NCI-H446 treated with DMSO at 0.1 percent for 48 hours (cell line): ENCODE results near the gene KCNJ5.

ENCODE experiments used
- DNase-seq: peaks from one replicate; lab custom pipeline; 2025; lab: John Stamatoyannopoulos, UW

Gene KCNJ5

DNA sequence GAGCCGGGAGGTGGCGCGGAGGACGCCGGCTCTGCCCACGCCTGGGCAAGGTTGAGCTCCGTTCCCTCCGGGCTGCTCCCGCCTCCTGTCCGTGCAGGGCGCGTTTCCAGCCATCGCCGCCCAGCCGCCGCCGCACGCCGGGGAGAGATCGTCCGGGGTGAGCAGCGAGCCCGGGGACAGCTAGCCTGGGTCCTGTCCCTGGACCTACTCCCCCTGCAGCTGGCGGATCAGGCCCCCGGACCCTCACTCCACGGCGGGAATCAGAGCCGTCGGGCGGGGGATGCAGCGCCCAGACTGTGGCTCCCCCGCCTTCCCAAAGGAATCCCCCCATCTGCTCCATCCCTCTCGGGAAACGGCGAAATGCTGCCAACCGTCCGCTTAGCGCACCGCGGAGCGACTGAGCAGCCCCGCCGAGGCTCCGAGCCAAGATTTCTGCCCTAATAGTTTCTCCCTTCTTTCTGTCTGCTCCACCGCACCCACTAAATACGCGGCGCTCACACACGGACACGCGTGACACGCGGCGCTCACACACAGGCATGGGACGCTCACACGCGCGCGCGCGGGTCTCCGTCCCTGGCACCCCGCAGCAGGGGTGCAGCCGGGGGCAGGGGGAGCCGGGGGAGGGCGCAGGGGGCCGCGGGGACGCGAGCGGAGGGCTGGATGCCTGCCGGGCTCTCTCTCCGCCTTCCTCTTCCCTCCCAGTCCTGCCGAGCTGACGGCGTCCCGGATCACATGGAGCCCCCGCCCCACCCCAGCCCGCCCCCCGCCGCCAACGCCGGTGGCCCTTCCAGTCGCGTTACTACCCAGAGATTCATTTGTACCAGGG lies at the start of gene KCNJ5:
Gene KCNJ5 (plus strand): TSS at position 814 of the 826 bp plus-strand sequence. CDS start 19,918 bp downstream, outside the sequence.
- DNase-seq = peak; percentile 21

DNA sequence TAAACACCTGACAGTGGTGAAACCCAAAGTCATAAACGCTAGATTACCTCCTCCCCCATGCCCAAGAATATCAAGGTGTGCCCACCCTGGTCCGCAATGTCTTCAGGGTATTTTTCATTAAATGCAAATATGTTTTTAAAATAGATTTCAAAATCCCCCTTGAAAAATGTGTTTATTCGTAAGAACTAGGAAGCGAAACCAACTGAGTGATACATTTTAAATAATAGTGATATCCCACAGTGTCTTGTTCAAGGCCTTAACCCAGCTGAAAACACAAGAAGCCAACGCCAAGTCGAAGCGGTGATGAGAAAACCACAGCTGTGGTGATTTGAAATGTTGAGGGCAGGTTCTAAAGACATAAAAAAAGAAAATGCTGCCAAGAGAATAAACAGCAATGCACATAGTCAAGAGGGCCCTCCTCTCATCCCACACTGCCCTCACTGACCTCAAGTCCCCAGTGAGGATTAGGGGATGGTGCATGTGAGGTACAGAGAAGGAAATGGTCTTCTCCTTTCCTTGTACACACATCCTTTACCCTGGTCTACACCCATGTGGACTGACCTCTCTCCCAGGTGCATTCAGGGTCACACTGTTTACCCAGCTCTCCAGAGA lies 49.6 kb upstream of the KCNJ5 start:
- no peak for DNase-seq

DNA sequence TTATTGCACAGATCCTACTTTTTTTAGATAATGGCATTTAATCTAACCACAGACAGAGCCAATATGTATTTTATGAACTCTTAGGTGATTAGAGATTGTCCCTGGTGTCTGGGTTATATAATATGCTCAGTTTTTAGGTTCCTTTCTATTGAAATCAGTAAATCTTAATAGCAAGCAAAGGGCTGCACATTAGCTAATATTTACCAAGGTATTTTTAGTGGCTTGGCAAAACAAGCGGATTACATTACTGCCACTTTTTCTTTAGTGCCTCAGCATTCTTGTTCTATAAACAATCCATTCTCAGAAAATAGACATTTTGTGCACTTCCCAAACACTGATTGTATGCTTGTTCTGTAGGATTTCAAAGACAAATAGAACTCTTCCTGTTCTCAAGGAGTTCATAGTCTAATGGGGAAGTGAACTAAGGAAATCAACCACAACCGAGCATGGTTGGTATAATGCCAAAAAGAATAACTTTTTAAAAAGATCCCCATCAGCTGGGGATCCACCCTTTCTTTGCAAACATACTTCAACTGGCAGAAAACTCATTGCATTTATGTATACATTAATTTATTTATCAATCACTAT lies 47.9 kb upstream of the KCNJ5 start:
- no peak for DNase-seq

DNA sequence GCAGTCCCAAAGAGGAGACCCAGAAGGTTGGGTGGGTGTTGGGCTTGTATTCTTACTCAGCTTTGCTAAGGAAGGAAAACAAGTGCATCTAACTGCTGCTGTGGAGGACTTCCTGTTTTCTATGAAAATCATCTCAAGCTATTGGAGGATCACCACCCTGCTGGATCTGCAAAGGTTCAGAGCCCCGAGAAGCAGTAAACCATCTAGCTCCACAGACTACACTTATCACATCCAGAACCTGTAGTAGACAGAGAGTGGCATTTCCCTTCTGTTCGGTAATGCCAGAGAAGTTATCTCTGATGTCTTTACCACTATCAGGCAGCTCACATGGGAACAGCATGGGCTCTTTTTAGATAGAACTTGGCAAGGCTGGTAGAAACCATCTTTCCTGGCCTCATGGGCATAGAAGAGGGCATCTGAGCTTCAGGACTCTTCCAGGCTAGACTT lies 45.8 kb upstream of the KCNJ5 start:
- no peak for DNase-seq

DNA sequence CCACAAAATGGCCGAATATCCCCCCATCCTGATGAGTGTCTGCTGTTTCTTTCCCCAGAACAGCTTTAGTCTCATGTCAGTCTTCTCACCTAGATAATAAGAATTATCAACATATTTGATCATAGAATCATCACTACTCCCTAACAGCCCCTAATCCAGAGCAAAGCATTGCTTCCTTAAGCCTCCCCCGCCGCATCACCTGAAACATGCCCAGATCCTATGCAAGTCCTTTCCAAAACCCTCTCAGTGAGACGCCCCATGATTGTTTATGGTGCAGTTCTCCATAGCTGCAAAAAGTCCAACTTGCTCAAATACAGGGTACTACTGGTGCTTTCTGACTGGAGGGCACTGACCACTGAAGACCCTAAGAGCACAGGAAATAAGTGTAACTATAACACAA lies 44.2 kb upstream of the KCNJ5 start:
- no peak for DNase-seq

DNA sequence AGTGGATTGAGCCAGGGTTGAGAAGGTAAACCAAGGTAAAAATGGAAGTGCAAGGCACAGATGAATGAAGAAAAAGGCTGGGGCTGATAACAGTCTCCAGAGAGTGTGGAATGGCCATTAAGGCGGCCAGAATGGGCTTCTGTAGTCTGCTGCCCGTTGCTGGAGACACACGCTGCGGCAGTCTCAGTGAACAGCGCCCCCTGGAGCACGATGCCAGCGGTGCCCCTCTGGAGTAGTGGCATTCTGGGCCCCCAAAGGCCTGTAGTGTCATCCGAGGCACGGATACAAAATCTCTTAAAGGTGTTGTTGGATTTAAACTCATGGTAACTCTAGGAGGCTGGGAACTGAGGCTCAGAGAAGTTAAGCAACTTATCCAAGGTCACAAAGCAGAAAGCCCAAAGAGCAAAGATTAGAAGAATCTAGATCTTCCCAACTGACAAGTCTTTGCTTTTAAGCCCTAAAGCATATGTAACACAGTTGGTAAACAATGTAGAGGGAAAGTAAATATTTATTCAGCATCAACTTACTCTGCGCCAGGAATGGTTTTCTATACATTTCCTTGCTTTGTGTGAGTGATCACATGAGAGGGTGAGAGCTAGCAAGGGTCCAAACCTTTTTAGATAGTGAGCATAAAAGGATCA lies 42.2 kb upstream of the KCNJ5 start:
- DNase-seq = no peak

DNA sequence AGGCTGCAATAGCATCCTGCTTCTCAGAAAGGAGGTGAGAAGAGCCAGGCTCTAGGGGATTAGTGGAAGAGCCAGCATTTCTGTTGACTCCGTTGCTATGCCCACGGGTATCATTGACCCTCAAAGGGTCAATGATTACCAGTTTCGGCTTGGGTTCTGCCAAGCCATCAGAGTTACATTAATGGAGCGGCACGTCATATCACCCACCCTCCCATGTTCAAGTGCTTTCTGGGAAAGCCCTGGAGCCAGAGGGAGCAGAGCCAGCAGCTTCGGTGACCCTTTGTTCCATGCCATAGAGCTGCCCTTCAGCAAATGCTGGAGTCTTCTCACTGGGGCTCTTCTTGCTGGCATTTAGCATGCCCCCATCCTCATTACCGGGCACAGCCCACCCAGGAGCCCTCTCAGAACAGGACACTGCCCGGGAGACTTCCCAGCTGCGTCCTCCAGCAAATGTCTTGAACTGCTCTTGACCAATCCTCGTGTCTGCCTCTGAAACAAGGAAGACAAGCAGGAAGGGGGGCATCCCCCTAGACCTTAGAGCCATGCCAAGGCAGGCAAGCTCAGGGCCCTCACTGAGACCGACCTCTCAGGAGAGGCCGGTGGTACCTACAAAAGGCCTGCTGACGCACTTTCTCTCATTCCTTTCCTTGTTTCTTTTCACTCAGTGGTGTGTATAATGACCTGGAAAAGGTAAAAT lies 38.7 kb upstream of the KCNJ5 start:
- DNase-seq = no peak

DNA sequence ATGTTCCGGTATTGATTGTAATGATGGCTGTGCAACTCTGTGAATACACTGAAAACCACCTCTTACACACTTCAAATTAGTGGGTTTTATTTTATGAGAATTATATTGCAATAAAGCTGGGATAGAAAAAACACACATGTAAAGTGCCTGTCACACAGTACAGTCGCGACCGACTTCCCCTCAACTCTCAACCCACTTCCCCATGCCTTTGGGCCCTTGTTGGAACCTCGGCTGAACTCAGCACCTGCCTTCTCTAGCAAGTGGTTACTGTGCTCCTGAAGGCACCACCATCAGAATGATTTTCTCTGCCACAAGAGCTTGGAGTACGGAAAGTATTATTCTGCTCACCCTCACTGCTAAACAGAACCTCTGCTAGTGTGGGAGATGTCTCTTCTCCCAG lies 37.6 kb upstream of the KCNJ5 start:
- DNase-seq = no peak

DNA sequence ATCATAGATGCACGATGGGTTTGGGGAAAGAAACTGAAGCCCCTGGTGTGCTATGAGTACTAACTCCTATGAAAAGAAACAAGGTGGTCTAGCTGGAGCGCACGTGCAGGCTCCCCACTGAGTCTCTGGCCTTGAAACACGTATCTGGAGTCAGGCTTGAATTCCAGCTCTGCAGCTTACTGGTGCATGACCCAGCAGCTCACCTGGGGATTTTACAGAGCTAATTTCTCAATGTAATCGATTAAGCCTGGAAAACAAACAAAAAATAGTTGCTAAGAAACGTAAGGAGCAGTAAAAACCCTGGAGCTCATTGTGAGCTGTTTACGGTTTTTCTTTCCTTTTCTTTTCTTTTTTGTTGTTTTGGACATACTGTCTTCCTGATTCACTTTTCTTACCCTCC lies 36.3 kb upstream of the KCNJ5 start:
- DNase-seq = no peak

DNA sequence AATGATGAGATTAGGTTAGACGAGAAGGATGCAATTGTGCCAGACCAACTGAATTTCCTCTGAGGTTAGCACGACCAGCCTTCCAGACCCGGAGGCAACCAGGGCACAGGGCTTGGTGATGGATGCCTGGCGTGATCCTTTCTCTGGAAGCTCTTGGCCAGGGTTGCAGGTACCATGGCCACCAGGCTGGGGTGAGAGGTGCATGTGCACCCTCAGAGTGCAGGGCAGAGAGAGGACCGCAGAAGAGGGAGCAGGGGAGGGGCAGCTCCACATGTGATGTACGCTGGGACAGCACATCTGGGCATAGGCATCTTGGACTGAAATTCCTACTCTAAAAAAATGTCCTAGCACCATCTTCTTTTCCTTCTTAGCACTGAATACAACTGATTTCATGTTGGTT lies 34.9 kb upstream of the KCNJ5 start:
- DNase-seq = no peak

DNA sequence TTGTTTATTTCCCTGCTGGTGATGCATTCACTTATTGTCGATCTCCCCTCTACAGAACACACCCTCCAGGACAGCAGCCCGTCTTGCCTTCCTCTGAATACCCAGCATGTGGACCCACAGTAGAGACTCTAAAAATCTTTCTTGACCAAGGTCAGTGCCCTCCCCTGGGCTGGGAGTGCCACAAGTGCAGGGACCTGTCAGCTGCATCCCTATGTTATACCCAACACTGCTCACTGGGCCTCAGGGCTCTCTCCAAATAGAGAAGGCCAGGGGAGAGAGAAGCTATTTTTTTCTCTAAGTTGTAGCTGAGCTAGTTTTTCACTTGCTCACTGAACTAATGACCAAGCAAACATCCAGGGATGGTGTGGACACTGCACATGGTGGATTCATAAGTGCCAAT lies 33.8 kb upstream of the KCNJ5 start:
- no peak for DNase-seq

DNA sequence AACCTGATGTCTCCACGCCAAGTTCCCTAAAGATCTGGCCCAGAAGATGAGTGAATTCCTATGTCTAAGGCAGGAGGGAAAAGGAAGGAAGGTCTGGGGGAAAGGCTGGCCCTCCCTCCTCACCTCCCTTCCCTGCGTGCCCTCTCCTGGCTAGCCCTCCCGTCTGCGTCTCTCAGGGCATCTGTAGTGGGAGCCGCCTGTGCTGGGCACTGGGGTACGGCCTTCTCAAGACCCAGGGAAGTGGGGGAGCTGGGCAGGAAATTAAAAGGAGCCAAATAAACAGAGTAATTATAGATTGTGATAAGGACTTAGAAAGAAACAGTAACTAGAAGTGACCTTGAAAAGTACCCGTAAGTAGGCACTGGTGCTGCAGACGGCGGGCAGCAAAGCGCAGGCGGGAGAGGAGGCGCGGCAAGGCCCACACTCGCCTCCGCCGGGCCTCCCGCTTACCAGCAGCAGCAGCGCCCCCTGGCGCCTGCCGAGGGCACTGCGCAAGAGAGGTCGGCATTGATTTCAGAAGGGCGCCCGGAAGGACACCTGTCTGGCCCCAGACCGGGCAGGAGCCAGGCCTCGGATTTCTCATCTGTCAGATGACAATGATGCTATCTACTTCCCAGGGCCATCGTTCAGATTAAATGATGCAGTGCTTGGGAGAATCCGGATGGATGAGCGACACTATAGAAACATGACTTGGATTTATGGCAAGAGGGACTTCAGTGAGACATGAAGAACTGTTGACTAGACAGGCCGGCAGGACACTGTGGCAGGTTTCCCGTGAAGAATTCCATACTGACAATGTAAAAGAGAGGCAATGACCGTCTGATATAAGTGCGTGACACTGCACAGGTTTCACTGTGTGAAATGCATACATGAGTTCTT lies 31.4 kb upstream of the KCNJ5 start:
- no peak for DNase-seq

DNA sequence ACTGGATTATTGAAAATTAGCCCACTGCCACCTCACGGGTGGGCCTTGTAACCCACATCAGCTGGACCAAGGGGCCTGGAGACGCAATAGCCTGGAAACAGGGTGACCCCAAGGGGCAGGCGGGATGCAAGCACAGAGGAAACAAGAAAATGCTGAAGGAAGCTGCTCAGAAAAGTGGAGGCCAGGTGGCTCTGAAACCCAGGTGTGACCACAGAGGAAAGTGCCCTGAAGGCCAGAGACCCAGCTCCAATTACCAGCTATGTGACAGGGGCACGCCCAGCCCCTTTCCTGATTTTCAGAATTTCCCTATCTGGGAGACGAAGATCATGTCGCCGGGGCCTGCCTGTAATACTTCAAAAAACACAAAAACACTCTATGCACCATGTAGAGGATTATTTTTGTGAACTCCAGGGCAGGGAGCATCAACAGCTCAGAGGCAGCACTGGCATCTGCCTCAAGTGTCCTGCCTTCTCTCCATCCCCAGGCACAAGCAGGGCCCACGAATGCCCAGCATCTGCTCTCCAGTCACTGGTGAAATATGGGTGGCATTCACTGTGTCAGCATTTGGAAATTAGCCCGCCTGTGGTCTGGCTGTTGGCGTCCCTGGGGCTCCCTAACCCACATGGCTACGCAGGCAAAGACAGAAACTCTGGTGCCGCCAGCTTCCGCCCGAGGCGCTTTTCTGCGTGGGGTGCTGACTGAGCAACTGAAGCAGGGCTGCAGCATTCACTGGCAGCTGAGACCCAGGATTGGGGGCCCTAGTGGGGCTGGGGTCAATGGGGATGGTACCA lies 30.4 kb upstream of the KCNJ5 start:
- DNase-seq = no peak

DNA sequence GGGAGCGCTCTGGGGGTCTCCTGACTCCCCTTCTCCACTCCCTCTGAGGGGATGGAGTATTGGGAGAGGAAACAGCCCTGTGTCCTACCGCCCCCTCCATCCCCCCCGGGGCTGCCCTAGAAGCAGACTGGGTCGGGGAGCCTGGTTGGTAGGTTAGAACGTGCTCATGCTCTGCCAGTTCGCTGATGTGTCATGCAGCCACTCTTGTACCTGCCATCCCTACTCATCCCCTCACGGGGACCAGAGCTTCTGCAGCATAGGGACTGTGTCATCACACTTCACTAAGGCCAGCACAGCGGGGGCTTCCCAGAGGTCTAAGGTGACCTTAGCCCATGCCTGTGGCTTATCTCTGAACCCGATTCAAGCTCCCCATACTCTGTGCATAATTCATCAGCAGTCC lies 28.8 kb upstream of the KCNJ5 start:
- DNase-seq = no peak

DNA sequence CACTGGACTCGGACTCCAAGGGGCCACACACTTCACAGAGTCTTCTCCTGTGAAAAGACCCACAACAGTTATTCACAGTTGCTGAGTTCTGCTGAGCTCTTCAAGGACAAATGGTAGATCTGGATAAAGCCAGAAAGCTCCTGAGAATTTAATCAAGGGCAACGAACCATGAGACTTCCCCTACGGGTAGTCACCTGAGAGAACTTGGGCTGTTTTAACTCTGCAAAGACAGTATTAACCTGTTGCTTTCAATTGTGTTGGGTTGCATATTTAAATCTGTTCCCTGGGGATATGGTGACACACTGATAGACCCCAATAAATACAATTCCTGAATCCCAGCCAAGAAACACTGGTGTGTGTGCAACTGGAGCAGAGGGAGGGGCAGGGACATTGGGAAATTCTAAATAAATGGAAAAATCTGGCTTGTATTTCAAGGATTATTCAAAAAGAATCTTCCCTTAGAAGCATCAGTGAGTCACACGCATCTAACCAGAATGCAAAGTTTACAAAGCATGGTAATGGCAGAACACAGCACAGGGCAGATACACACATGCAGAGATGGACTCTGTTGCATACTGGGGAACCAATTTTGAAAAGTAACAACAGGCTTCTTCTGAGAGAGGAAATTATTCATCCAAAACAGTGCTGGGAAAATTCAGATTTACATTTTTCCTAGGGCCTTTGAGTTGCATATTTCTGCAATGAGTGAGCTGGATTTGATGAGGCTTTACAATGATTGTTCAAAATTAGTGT lies 28.1 kb upstream of the KCNJ5 start:
- DNase-seq = no peak

DNA sequence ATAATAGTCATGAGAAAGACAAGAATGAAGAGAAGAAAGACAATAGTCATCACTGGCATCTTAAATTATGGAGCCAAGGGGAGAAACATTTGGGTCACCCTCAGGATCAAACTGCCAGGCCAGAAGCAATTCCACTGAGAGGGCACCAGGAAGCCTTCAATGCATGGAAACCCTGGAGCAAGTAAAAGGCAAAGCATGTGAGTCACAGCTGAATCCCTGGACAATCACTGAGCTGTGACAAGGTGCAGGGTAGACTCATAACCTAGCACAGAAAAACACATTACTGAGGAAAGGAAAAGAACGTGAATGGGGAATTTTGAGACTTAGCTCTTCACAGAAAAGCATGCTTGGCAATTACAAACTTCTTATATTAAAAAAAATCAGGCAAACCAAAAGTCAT lies 25.7 kb upstream of the KCNJ5 start:
- DNase-seq = no peak

DNA sequence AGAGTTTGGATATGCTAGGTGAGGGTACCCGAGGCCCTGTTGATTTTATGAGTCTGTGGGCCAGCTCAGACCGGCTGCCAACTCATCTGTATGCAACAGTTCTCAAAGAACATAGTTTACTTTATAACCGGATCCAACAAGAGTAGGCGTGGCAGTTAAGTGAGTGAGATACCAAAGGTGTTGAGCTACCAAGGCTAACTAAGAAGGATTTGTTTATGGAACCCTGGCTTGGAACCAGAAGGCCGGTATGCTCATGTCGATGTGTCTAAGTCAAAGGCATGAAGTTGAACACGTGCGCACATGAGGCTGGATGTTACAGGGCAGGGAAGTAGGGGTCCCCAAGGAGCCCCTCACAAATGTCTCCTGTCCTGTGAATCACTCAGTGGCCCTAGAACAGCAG lies 23.9 kb upstream of the KCNJ5 start, which contains the start of gene KCNJ1:
Gene KCNJ1 (minus strand): TSS at position 20 of the 400 bp plus-strand sequence. CDS start 27,053 bp downstream, outside the sequence.
- DNase-seq = no peak

DNA sequence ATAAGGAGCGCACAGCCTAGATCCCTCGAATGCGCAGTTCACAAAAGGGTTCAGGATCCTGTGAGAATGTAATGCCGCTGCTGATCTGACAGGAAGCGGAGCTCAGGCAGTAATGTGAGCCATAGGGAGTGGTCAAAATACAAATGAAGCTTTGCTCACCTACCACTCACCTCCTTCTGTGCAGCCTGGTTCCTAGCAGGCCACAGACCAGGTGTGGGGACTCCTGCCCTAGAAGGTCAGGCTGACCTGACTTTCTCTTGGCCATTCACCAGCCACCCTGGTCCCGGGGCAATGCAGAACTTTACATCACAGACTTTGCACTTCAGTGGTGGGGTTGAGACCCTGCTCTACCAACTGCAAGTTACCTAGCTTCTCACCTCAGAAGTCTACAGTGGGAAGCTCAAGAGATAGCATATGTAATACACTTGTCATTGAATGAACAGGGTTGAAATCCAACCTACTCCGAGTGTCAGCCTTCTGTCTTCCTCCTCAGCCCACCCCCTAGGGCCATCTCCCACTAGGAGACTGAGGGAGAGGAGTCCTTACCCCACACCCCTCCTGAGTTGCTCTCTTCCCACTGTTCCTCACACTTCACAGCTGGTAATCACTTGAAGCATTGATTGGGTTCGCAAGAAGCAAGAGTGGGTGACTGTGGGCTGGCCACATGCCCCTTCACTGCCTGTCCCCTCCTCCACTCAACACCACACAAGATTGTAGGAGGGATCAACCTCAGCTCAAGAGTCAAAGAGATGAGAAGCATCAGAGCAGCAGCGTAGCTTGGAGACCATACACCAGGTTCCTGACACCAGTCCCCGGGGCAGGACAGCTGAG lies 22.1 kb upstream of the KCNJ5 start:
- DNase-seq = no peak
